T follicular helper cell (primary cell): ENCODE measurements around the gene PDCD5.

Experiments used
- DNase-seq: peaks from one replicate; pipeline ENCODE4 v3.0.0-alpha.2; 2020; ENCODE audit warnings: low read depth

Gene PDCD5

DNA sequence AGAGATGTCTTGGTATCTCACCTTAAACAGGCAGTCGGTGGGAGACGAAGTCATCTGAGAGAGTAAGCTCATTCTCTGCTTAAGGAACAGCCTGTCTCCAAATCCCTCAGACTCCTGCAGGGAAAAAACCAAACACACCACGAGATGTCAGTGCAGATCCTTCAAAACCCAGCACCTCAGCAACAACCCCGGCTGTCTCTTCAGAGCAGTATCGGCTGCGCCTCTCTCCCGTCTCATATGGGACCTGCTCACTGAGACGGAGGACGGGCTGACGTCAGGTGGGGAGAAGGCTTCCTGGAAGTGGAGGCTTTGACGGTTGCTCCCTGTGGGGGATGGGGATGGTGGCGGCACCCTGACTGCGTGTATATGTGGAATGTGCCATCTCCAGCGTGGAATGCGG lies 50.4 kb downstream of the PDCD5 start:
- DNase-seq = no peak
